ENCODE data around the gene TPRA1.

The TPRA1 gene

GRCh38 chr3:127566833-127567232 is 23.7 kb downstream of the TPRA1 start:
- in situ Hi-C loops (cut with MboI; ENCODE audit: low sequenced_read_pairs) = no loop called here

DNA sequence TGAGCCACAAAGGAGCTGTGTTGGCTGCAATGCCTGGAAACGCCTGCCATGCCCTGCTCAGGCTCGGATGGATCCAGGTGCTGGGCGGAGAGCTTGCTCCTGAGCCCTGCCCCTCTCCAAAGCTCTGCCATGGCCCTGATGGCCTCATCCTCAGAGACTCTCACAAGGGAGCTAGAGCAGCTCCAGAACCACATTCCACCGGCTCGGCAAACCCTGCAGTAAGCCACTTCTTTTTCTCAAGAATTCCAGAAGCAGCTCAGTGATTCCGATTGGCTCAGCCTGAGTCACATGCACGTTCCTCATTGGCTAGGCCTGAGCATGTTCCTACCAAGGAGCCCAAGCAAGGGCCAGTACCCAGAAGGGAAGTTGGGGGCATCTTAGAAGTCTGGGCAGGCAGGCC is 24.8 kb downstream of the TPRA1 start:
- in situ Hi-C loops (cut with MboI; ENCODE audit: low sequenced_read_pairs) = no loop called here

DNA sequence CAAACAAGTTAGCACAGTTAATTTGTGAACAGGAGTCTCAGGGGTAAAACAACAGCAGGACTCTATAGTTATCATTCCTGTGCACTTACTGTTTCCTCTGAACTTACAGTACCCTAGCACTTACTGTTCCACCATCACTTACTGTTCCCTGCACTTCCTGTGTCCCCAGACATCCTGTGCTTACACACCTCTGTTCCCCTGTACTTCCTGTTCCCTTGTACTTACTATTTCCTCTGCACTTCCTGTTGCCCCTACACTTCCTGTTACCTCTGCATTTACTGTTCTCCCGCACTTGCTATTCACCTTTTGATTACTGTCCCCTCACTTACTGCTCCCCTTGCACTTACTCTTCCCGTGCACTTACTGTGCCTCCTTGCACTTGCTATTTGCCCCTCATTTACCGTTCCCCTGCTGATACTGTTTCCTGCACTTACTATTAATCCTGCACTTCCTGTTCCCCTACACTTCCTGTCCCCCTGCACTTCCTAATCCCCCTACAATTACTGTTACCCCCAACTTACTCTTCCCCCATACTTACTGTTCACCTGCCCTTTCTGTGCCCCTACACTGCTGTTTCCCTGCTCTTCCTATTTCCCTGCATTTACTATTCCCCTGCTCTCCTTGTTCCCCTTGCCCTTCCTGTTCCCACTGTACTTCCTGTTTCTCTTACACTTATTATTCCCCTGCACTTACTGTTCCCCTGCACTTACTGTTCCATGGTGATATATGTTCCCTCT is 30.3 kb downstream of the TPRA1 start:
- in situ Hi-C loops (cut with MboI; ENCODE audit: low sequenced_read_pairs) = no loop called here

DNA sequence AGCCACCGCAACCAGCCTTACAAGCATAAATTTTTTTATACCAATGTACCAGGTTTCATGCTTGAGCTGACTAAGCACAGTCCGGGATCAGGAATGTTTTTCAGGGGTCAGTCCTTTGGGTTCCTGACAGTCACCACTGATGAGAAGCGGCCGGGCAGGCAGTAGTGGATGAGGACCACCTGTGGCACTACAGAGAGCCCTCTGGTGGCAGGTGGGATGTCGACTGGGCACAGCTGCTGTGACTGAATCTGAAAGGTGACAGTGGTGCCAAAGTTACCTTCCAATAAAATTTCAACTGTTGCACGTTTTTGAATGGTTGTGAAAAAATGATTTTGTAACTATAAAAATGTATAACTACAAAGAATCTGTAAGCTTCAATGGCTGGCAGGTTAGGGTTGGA is 34.0 kb downstream of the TPRA1 start:
- in situ Hi-C loops (cut with MboI; ENCODE audit: low sequenced_read_pairs) = no loop called here

- in situ Hi-C loops (cut with MboI; ENCODE audit: low sequenced_read_pairs) = no loop called here
These were observed 35.4 kb downstream of the TPRA1 start for GRCh38 chr3:127555108-127555507.

GRCh38 chr3:127552038-127552437 is 38.5 kb downstream of the TPRA1 start:
- in situ Hi-C loops (cut with MboI; ENCODE audit: low sequenced_read_pairs) = no loop called here

DNA sequence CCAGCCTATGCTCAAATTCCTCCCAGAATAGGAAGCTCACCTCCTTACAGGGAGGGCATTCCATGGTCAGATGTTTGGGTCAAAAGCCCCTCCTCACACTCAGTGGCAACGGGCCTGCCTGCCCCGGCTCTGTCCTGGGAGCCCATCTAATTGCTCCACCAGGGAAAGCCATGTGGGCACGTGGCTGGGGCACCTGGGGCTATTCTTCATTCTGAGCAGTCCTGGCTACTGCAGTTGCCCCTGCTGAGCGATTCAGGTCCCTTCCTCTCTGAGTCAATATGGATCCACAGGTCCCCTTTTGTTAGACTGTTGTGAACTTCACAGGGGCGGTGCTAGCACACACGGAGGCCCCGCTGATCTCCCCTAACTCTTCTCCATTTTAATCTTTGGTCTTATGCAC is 39.4 kb downstream of the TPRA1 start:
- in situ Hi-C loops (cut with MboI; ENCODE audit: low sequenced_read_pairs) = no loop called here

- in situ Hi-C loops (cut with MboI; ENCODE audit: low sequenced_read_pairs) = no loop called here
These were observed 39.9 kb downstream of the TPRA1 start for GRCh38 chr3:127550468-127551157.

- in situ Hi-C loops (cut with MboI; ENCODE audit: low sequenced_read_pairs) = no loop called here
These were observed 40.6 kb downstream of the TPRA1 start for GRCh38 chr3:127549826-127550467.

GRCh38 chr3:127547761-127548605 is 42.5 kb downstream of the TPRA1 start:
- in situ Hi-C loops (cut with MboI; ENCODE audit: low sequenced_read_pairs) = no loop called here

DNA sequence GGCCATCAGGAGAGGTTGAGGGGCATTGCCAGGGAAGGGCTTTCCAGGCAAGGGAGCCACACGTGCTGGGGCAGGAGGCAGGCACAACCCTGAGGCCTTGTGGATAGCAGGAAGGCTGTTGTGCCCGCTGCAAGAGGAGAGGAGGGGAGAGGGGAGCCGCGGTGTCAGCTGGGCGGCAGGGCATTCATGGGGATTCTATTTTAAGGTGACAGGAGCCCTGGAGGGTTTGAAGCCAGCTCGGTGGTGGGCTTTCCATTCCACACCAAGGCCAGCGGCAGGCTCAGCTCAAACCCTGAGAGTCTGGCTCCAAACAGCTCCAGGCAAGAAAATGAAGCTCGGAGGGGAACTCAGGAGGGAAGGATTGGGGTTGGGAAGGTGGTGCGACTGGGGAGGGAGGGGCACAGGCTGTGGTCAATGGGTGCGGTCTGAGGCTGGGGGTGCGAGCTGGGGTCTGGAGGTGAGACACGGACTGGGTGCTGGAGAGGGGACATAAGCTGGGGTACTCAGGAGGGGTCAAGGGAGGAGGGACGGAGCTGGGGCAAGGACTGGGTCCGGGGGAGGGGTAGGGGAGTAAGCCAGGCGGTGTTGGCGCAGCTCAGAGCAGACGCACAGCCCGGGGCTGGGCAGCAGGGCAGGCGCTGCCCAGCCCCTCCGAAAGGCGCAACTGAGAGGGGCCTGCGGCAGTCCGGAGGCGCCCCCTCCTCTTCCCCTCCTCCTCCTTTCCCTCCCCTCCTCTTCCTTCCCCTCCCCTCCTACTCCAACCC is 43.4 kb downstream of the TPRA1 start:
- in situ Hi-C loops (cut with MboI; ENCODE audit: low sequenced_read_pairs) = no loop called here

- in situ Hi-C loops (cut with MboI; ENCODE audit: low sequenced_read_pairs) = no loop called here
These were observed 44.0 kb downstream of the TPRA1 start for GRCh38 chr3:127546554-127546953.

GRCh38 chr3:127545711-127546457 is 44.6 kb downstream of the TPRA1 start:
- in situ Hi-C loops (cut with MboI; ENCODE audit: low sequenced_read_pairs) = no loop called here

DNA sequence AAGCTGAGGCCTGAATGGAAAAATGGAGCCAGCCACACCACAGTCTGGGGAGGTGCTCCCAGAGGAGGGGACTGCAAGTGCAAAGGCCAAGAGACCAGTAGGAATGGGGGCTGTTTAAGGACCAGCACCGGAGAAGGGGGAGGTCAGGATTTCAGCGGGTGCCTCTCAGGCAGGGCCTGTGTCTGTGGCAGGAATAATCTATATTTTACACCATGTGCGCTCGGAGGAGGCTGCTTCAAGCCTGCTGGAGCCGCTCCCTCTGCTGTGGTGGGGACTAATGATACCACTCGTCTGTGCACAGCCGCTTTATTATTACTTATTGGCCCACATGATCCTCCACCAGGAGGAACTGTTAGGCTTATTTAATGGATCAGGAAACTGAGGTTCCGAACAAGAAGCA is 45.3 kb downstream of the TPRA1 start:
- in situ Hi-C loops (cut with MboI; ENCODE audit: low sequenced_read_pairs) = no loop called here

DNA sequence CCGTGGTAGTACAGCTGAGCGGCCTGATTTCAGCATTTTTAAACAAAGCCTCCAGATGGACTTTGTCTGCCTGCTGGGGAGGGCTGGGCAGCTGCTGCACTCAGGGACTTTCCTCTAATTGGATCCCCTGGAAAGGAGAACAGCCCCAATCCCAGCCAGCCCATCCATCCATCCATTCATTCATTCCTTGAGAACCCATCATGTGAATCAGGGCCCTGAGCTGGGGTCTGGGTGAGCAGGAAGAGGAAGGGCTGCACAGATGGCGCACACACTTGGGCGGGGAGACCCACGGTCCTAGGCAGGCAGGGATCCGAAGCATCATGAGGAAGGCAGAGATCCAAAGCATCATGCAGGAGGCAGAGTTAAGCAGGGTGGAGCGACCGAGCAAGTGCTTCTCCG is 45.7 kb downstream of the TPRA1 start:
- in situ Hi-C loops (cut with MboI; ENCODE audit: low sequenced_read_pairs) = no loop called here

GRCh38 chr3:127544192-127544802 is 46.2 kb downstream of the TPRA1 start:
- in situ Hi-C loops (cut with MboI; ENCODE audit: low sequenced_read_pairs) = no loop called here

- in situ Hi-C loops (cut with MboI; ENCODE audit: low sequenced_read_pairs) = no loop called here
These were observed 47.1 kb downstream of the TPRA1 start for GRCh38 chr3:127543441-127543840.

DNA sequence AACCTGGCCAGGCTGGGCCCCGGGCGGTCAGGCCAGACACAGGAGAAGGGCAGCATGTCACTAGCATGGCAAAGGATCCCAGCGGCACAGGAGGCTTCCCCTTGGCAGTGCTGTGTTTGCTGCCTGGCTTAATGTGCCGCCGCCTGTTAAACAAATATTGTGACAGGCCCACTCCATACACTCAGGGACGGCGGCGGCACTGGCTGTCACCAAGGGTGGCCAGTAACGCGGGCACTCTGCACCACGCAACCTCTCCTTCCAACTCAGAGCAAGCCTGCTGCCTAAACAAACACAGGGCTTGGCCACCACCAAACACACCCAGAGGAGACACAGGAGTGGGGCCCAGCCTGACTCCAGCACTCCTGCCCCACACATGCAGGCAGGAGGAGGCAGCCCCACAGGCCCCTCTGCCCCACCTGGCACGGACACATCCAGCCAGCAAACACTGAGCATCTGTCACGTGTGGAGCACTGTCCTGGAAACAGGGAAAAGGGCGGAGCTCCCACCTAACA is 48.0 kb downstream of the TPRA1 start:
- in situ Hi-C loops (cut with MboI; ENCODE audit: low sequenced_read_pairs) = no loop called here

- in situ Hi-C loops (cut with MboI; ENCODE audit: low sequenced_read_pairs) = no loop called here
These were observed 49.2 kb downstream of the TPRA1 start for GRCh38 chr3:127541320-127541719.

Data from HL-60/S4 treated with phorbol 12-myristate 13-acetate at 8.2 ng/mL for 4 days and 3 days (cell line).